CD4-positive, alpha-beta memory T cell (primary cell): ENCODE measurements around the gene PROC. TPM values are rescaled to one million over a fixed set of nuclear protein-coding genes. Genes with fewer than 3 reads are reported as not detected.

Experiments used
- CTCF ChIA-PET: fragments of 350-600 bp; sonication (Branson Sonifier 250); formaldehyde crosslinking; loops from one replicate; lab custom pipeline; 2021; ENCODE audit warnings: inconsistent platforms; ENCODE audit not compliant: partially characterized antibody; lab: Charles Lee
- POLR2A ChIA-PET: fragments of 350-600 bp; sonication (Branson Sonifier 250); formaldehyde crosslinking; loops from one replicate; lab custom pipeline; 2021; ENCODE audit not compliant: partially characterized antibody; lab: Charles Lee
- DNase-seq, 5 donors: peaks; one replicate each; pipeline versions ENCODE4 v3.0.0 to v3.0.0-alpha.2; 2020 to 2022; ENCODE audit warnings: mixed read lengths in 1 of 5
- H3K27ac ChIP-seq: one replicate; pipeline ENCODE4 v1.7.0; 2013; ENCODE audit warnings: low read depth, low read length
- H3K27me3 ChIP-seq: 2 replicates; pipeline ENCODE4 v1.7.0; 2013; ENCODE audit warnings: mild to moderate bottlenecking, low read length, moderate library complexity; ENCODE audit not compliant: insufficient read depth
- H3K36me3 ChIP-seq: 2 replicates; pipeline ENCODE4 v1.7.0; 2013; ENCODE audit warnings: mild to moderate bottlenecking, low read length, moderate library complexity; ENCODE audit not compliant: insufficient read depth
- H3K4me1 ChIP-seq: 2 replicates; pipeline ENCODE4 v1.7.0; 2013; ENCODE audit warnings: mild to moderate bottlenecking, low read length, moderate library complexity; ENCODE audit not compliant: insufficient read depth
- H3K4me3 ChIP-seq, 2 donors: one replicate each; pipeline ENCODE4 v1.7.0; 2013; ENCODE audit warnings: low read length in 2 of 2, mild to moderate bottlenecking in 1 of 2
- H3K9me3 ChIP-seq, 2 donors: one replicate each; pipeline ENCODE4 v1.7.0; 2013; ENCODE audit warnings: low read length in 2 of 2, control low read depth in 1 of 2; ENCODE audit not compliant: control insufficient read depth in 1 of 2
- H3K27ac Mint-ChIP-seq, 7 donors: one replicate each; pipeline ENCODE4 v1.8.0; 2020 to 2021; ENCODE audit warnings: mixed read lengths in 7 of 7, mild to moderate bottlenecking in 6 of 7, inconsistent platforms in 3 of 7, moderate library complexity in 3 of 7
- H3K27me3 Mint-ChIP-seq, 2 donors: one replicate each; pipeline ENCODE4 v1.8.0; 2020 to 2021; ENCODE audit warnings: mixed read lengths in 2 of 2
- H3K36me3 Mint-ChIP-seq, 2 donors: one replicate each; pipeline ENCODE4 v1.8.0; 2020 to 2021; ENCODE audit warnings: mixed read lengths in 2 of 2, inconsistent platforms in 1 of 2, mild to moderate bottlenecking in 1 of 2
- H3K4me1 Mint-ChIP-seq, 4 donors: one replicate each; pipeline ENCODE4 v1.8.0; 2020 to 2021; ENCODE audit warnings: mixed read lengths in 4 of 4, mild to moderate bottlenecking in 1 of 4
- H3K4me3 Mint-ChIP-seq, 8 donors: one replicate each; pipeline ENCODE4 v1.8.0; 2020 to 2021; ENCODE audit warnings: mixed read lengths in 8 of 8, mild to moderate bottlenecking in 7 of 8, moderate library complexity in 6 of 8, inconsistent platforms in 3 of 8
- H3K9me3 Mint-ChIP-seq, 8 donors: one replicate each; pipeline ENCODE4 v1.8.0; 2020 to 2021; ENCODE audit warnings: mixed read lengths in 8 of 8, mild to moderate bottlenecking in 5 of 8, inconsistent platforms in 3 of 8, moderate library complexity in 1 of 8
- intact Hi-C: fragments of 100-400 bp; cut with micrococcal nuclease; formaldehyde crosslinking; loops from one replicate; pipeline ENCODE4 v1.15.1; 2023
- polyA plus RNA-seq, 2 donors: library from polyadenylated mRNA; unstranded; fragments of 300-500 nt; fragmentation: Illumina TruSeq; gene quantifications; one replicate each; pipeline ENCODE4 v1.2.3, GENCODE V29; 2021
- total RNA-seq, 2 experiments: library from RNA; stranded (reverse); gene quantifications; one replicate each; pipeline ENCODE4 v1.2.3, GENCODE V29; 2021

Gene PROC
- total and polyA plus RNA-seq, 4 experiments from 2014 or later, result not detected

GRCh38 chr2:127401757-127402695, 16.2 kb upstream of the PROC start:
- Mint-ChIP-seq H3K36me3 (no peaks in the 10 kb centered on the region), H3K27me3 (peaks cover 0 to 7% of the 10 kb centered on the region in 2 donors), H3K27ac (no peak overlapping the region), H3K4me1 (no peaks in the 10 kb centered on the region), H3K4me3 (no peak overlapping the region), H3K9me3 (no peaks in the 10 kb centered on the region)
- POLR2A ChIA-PET, result interaction anchor here (1.3 kb wide), 1 partner anchor 13 kb away, joined by 6 read pairs; the partner anchor contains the start of gene MAP3K2
- H3K9me3 ChIP-seq, result no peaks in the 10 kb centered on the region
- no peak overlapping the region for H3K27ac ChIP-seq
- no peak overlapping the region for H3K4me3 ChIP-seq
- CTCF ChIA-PET, result interaction anchor here (0.8 kb wide), 1 partner anchor 13 kb away, joined by 3 read pairs; no protein-coding TSS in a partner anchor
- peaks cover 3% of the 10 kb centered on the region for H3K4me1 ChIP-seq
- intact Hi-C loops, result no loop called here
- DNase-seq, result peak in 1 of 5 donors; percentile 8
- H3K36me3 ChIP-seq, result no peaks in the 10 kb centered on the region
- no peaks in the 10 kb centered on the region for H3K27me3 ChIP-seq

DNA sequence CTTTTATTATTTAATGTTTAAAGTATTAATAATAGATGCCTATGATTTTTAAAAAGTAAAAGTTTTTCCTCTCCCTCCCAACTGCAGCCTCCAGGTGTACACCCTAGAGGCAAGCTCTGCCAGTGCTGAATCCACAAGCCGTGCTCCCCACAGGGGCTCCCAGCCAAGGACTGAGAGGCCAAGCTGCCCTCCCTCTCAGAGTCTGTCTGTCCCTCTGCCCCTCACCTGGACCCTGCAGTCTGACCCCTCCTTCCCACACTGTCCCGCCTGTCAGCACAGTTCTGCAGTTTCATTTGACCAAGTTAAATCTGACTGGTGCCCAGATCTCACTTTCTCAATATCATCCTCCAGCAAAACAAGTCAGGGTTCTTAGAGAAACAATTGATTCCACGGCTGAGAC, 14.8 kb upstream of the PROC start:
- Mint-ChIP-seq H3K4me1 (peaks cover 0 to 5% (median 4%) of the 10 kb centered on the region in 4 donors), H3K36me3 (no peaks in the 10 kb centered on the region), H3K9me3 (no peaks in the 10 kb centered on the region), H3K27ac (no peak overlapping the region), H3K27me3 (peaks cover 0 to 4% of the 10 kb centered on the region in 2 donors), H3K4me3 (no peak overlapping the region)
- Histone ChIP-seq H3K36me3 (no peaks in the 10 kb centered on the region), H3K27ac (no peak overlapping the region), H3K4me3 (no peak overlapping the region), H3K4me1 (peaks cover 8% of the 10 kb centered on the region), H3K27me3 (no peaks in the 10 kb centered on the region), H3K9me3 (no peaks in the 10 kb centered on the region)
- POLR2A ChIA-PET, result no interaction called here
- CTCF ChIA-PET, result no interaction called here
- intact Hi-C loops, result no loop called here
- no peak for DNase-seq

DNA sequence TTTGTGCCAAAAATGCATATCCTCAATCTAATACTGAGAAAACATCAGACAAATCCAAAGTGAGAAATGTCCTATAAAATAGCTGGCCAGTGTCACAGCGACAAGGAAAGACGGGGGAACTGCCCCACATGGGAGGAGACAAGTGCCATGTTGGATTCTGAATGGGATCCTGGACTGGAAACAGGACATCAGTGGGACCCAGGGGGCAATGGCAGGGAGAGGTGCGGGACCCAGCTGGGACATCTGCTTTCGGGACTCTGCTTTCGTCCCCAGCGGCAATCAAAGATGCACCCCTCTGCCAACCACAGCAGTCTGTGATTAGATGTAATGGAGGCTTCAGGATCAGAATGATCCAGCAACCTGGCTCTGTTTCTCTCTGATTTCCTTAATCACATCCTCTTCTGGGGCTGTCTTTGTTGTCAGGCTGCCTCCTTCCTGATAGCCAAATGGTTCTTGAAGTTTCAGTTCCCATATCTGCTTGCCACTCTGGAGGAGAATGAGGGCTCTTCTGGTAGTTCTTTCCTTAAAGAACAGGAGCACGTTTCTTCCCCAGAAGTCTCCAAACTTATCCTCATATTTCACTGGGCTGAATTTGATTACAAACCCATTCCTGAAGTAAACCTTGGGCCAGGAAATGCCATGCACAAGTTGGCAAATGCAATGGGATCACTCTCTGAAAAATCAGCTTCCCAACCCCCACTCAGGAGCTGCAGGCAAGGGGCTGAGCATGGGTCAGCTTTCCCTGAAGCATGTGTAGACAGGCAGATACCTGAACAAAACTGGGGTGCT, 13.6 kb upstream of the PROC start:
- H3K36me3 Mint-ChIP-seq, result no peaks in the 10 kb centered on the region
- no peak overlapping the region for H3K4me3 Mint-ChIP-seq

DNA sequence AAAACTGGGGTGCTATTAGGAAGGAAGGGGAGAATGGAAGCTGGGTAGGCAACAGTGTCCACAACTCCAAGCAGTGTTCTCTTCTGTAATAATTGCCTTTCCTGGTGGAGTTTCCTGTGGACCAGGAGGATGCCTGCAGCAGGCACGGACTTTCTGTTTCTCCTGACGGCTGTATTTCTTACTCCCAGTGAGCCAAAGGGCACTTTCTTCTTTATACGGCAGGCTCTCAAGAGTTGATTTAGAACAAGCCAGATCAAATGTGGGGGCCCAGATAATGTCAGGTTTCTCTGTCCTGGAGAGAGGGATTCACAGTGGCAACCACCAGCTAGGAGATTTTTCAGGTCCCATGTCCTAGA, 13.0 kb upstream of the PROC start:
- Mint-ChIP-seq H3K4me3 (no peak overlapping the region), H3K4me1 (peaks cover 0 to 11% (median 5%) of the 10 kb centered on the region in 4 donors), H3K27ac (no peak overlapping the region), H3K27me3 (peaks cover 0 to 4% of the 10 kb centered on the region in 2 donors), H3K9me3 (no peaks in the 10 kb centered on the region), H3K36me3 (no peaks in the 10 kb centered on the region)
- intact Hi-C loops, result no loop called here
- ChIA-PET CTCF (interaction anchor here (1.4 kb wide), 1 partner anchor 10 kb away, joined by 4 read pairs; no protein-coding TSS in a partner anchor), POLR2A (no interaction called here)
- no peak for DNase-seq
- Histone ChIP-seq H3K36me3 (no peaks in the 10 kb centered on the region), H3K9me3 (no peaks in the 10 kb centered on the region), H3K27ac (no peak overlapping the region), H3K4me3 (no peak overlapping the region), H3K4me1 (peaks cover 16% of the 10 kb centered on the region), H3K27me3 (no peaks in the 10 kb centered on the region)

More for the DNA sequence above, 13.6 kb upstream of the PROC start:
- CTCF ChIA-PET, result interaction anchor here (1.4 kb wide), 1 partner anchor 11 kb away, joined by 4 read pairs; no protein-coding TSS in a partner anchor
- H3K27ac Mint-ChIP-seq, result no peak overlapping the region
- intact Hi-C loops, result no loop called here
- POLR2A ChIA-PET, result no interaction called here
- Histone ChIP-seq H3K4me1 (peaks cover 12% of the 10 kb centered on the region), H3K9me3 (no peaks in the 10 kb centered on the region), H3K36me3 (no peaks in the 10 kb centered on the region), H3K27me3 (no peaks in the 10 kb centered on the region), H3K27ac (no peak overlapping the region), H3K4me3 (no peak overlapping the region)
- no peak for DNase-seq
- peaks cover 0 to 4% of the 10 kb centered on the region in 2 donors for H3K27me3 Mint-ChIP-seq
- H3K9me3 Mint-ChIP-seq, result no peaks in the 10 kb centered on the region
- peaks cover 0 to 7% (median 5%) of the 10 kb centered on the region in 4 donors for H3K4me1 Mint-ChIP-seq

DNA sequence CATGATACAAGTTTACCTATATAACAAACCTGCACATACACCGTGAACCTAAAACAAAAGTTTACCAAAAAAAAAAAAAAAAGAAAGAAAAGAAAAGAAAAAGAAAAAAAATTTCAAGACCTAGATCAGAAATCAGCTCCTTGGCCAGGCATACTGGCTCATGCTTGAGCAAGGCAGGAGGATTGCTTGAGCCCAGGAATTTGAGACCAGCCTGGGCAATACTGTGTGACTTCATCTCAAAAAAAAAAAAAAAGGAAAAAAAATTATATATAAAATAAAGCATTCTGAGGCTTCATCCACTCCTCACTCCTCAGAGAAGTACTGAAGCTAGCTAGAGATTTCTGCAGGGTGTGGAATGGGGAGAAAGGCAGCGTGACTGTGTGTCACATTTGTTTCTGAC, 11.8 kb upstream of the PROC start:
- Mint-ChIP-seq H3K27ac (peak overlapping the region in 4 of 7 donors; percentile 29 to 87 (median 48)), H3K27me3 (peaks cover 0 to 4% of the 10 kb centered on the region in 2 donors), H3K4me1 (peaks cover 8 to 23% (median 15%) of the 10 kb centered on the region in 4 donors), H3K36me3 (no peaks in the 10 kb centered on the region), H3K9me3 (no peaks in the 10 kb centered on the region), H3K4me3 (peak overlapping the region in 4 of 8 donors; percentile 9 to 59 (median 26))
- H3K4me1 ChIP-seq, result peaks cover 28% of the 10 kb centered on the region
- POLR2A ChIA-PET, result interaction anchor here (1.2 kb wide), 1 partner anchor 18 kb away, joined by 5 read pairs; the partner anchor contains the start of gene MAP3K2
- H3K36me3 ChIP-seq, result no peaks in the 10 kb centered on the region
- CTCF ChIA-PET, result no interaction called here
- H3K9me3 ChIP-seq, result no peaks in the 10 kb centered on the region
- no peak overlapping the region for H3K4me3 ChIP-seq
- intact Hi-C loops, result no loop called here
- DNase-seq, result no peak
- H3K27ac ChIP-seq, result no peak overlapping the region
- H3K27me3 ChIP-seq, result no peaks in the 10 kb centered on the region

DNA sequence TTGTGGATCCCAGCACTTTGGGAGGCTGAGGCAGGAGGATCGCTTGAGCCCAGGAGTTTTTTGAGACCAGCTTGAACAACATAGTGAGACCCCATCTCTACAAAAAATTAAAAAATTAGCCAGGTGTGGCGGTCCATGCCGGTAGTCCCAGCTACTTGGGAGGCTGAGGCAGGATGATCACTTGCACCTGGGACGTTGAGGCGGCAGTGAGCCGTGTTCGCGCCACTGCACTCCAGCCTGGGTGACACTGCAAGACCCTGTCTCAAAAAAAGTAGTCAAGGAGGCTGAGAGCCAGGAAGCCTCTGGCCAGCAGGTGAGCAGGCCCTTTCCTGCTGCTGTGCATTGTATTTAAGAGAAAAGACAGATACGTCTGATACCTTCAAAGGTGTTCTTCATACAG, 11.1 kb upstream of the PROC start:
- intact Hi-C loops, result no loop called here
- H3K36me3 ChIP-seq, result no peaks in the 10 kb centered on the region
- Mint-ChIP-seq H3K27me3 (peaks cover 0 to 1% of the 10 kb centered on the region in 2 donors), H3K36me3 (no peaks in the 10 kb centered on the region), H3K4me1 (peaks cover 8 to 29% (median 21%) of the 10 kb centered on the region in 4 donors), H3K9me3 (no peaks in the 10 kb centered on the region), H3K27ac (peak overlapping the region in 6 of 7 donors; percentile 61 to 87 (median 76)), H3K4me3 (peak overlapping the region; percentile 68 to 80 (median 76))
- peaks cover 31% of the 10 kb centered on the region for H3K4me1 ChIP-seq
- H3K4me3 ChIP-seq, result no peak overlapping the region
- CTCF ChIA-PET, result interaction anchor here (0.7 to 1.0 kb wide), 2 partner anchors 9 to 11 kb away, joined by 3 to 4 read pairs; no protein-coding TSS in a partner anchor
- H3K27ac ChIP-seq, result peak overlapping the region; percentile 34
- no peaks in the 10 kb centered on the region for H3K27me3 ChIP-seq
- no peak for DNase-seq
- H3K9me3 ChIP-seq, result no peaks in the 10 kb centered on the region
- POLR2A ChIA-PET, result interaction anchor here (1.2 to 10.5 kb wide), 3 partner anchors 19 to 120 kb away, joined by 5 to 104 read pairs (median 5); partner anchors contain the start of genes IWS1 and MAP3K2
